GDM1 (cell line): ENCODE measurements around the gene ACSS2.

ENCODE experiments used
- DNase-seq: peaks from one replicate; lab custom pipeline; 2025; lab: John Stamatoyannopoulos, UW

The ACSS2 gene, protein sequence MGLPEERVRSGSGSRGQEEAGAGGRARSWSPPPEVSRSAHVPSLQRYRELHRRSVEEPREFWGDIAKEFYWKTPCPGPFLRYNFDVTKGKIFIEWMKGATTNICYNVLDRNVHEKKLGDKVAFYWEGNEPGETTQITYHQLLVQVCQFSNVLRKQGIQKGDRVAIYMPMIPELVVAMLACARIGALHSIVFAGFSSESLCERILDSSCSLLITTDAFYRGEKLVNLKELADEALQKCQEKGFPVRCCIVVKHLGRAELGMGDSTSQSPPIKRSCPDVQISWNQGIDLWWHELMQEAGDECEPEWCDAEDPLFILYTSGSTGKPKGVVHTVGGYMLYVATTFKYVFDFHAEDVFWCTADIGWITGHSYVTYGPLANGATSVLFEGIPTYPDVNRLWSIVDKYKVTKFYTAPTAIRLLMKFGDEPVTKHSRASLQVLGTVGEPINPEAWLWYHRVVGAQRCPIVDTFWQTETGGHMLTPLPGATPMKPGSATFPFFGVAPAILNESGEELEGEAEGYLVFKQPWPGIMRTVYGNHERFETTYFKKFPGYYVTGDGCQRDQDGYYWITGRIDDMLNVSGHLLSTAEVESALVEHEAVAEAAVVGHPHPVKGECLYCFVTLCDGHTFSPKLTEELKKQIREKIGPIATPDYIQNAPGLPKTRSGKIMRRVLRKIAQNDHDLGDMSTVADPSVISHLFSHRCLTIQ

GRCh38 chr20:34876406-34877282, at the start of gene ACSS2:
Gene ACSS2 (plus strand): TSS chr20:34876612. CDS start chr20:34876646, 34 bp downstream.
- DNase-seq = no peak

DNA sequence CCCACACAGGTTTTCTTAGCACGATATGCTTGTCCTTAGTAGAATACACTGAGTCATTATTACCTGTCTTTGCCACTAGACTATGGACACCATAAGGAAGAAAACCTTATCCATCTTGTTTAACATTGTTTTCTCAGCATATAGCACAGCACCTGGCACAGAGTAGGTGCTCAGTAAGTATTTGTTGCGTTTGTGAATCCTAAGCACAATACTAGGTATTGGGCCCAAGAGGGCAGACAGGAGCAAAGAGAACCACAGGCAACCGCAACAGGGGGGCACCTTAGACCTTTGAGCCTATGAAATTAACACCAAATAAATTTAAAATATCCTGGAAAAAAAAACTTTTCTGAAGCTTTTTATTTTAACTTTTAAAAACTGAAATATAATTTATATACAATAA, 47.2 kb upstream of the ACSS2 start:
- DNase-seq = no peak

GRCh38 chr20:34831936-34832335, 44.5 kb upstream of the ACSS2 start:
- DNase-seq = peak; percentile 2

GRCh38 chr20:34834459-34834893, 41.9 kb upstream of the ACSS2 start:
- no peak for DNase-seq

GRCh38 chr20:34842143-34842542, 34.3 kb upstream of the ACSS2 start:
- no peak for DNase-seq

- DNase-seq = no peak
Measured at GRCh38 chr20:34843421-34843820, 33.0 kb upstream of the ACSS2 start.

DNA sequence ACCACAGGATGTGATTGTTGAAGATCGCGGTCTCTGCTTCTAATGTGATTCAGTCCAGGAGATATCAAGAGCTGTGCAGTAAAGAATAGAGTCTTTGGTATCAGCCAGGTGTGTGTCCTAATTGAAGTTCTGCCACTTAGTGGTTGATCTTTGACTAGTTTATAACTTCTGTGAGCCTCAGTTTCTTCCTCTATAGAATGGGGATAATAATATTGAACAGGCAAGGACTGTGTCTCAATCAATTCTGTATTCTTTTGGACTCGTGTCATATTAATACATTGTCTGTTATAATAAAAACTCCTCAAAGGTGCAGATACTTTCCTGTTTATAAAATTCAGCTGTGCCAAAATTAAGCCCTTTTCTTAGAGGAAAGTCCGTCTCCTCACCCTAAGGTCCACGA, 27.8 kb upstream of the ACSS2 start:
- no peak for DNase-seq

DNA sequence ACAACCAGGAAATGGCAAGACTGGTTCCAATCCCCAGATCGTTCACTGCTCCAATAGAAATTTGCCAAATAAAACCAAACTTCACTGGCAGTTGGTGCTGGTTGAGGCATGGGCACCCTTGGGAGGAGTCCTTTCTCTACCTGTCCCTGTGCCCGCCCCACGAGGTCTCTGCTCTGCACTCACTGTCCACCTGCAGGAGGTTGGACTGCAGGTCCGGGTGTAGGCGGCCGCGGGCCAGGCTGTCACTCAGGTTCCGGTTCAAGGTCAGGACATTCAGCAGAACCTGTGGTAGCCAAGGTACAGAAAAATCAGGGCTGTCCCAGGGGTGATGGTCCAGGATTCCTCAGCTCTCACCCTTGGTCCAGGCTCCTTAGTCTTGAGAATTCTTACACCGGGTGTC, 26.6 kb upstream of the ACSS2 start:
- no peak for DNase-seq

GRCh38 chr20:34850969-34851368, 25.4 kb upstream of the ACSS2 start:
- DNase-seq = no peak

GRCh38 chr20:34852298-34852697, 24.1 kb upstream of the ACSS2 start:
- DNase-seq = no peak

GRCh38 chr20:34859367-34859766, 17.0 kb upstream of the ACSS2 start:
- DNase-seq = no peak

DNA sequence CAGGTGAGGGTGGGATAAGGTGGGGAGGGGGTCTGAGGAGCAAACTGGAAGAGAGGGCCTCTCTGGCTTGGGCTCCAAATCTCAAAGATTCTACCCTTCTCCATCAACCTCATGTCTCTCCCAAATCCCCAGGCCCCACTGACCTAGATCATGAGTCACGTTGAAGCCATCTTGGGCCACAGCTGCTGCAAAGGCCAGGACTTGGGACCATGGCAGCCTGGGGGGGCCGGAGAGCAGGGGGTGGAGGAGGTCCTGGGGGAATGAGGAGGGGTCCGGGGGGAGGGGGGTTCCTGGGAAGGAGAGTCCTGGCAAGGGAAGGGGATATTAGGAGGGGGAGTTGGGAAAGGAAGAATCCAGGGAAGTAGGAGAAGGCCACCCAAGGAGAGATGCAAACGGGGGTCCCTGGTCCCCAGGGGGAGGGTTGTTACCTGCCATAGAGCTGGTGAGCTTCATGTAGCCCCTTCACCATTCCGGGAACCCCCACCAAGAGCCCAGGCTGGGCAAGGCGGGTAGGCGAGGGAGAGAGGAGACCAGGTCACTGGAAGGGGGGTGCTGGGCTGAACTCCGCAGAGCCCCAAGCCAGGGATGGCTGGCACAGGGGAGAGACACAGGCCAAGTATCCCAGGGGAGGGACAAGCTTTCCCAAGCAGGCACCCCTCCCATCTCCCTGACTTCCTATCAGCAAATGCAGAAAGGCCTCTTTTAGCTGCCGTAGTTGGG, 16.4 kb upstream of the ACSS2 start:
- no peak for DNase-seq

DNA sequence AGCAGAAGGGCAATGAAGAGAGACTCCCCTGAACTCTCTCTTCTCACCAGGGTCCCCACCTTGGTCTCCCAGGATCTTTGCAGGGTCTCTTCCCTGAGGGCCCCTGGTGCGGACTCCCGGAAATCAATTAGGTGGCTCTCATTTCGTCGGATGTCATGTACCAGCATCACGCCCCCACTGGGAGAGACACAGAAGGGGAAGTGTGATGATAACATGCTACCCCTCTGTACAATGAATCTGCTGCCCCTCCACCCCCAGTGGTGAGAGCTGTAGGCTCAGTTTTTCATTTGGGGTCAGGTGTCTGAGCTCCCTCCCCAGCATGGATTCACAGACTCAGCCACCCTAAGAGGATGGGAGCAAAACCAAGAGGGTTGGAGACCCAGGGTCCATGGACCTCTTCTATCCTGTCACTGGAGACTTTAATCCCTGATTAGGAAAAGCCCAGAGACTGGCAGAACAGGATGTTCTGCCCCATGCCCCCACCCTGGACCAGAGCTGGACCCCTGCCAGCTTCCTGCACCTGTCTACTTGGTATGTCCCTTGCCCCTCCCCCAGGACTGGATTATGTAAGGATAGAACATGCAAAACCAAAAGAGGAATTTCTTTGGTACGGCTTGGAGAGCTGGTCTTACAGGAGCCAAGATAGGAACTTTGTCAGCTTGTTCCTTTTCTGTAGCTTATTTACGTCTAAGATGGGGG, 14.9 kb upstream of the ACSS2 start:
- DNase-seq = no peak

- DNase-seq = no peak
Measured at GRCh38 chr20:34862724-34863123, 13.7 kb upstream of the ACSS2 start.

DNA sequence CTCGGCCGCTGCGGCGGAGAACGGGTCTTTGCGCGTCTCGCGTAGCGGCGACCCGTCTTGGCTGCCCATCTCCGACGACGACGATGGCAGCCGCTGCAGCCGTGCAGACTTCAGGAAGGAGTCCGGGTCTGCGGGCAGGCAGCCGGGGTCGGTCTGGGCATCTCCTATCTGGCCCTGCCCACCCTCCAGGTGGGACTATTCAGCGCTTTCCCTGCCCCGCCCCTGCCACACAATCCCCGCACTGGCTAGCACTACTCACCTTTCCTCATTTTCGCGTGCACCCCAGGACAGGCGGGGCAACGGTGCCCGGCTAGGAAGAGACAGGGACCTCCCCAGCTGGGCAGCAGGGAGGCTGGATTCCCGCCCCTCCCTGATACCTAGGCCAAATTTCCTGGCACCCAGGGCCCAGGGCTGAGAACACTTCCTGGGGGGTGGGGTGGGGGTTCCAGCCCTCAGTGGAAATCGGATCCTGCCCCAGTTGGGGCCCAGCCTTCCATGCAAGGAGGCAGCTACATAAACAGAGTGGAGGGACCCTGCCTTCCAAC, 12.9 kb upstream of the ACSS2 start:
- DNase-seq = no peak

DNA sequence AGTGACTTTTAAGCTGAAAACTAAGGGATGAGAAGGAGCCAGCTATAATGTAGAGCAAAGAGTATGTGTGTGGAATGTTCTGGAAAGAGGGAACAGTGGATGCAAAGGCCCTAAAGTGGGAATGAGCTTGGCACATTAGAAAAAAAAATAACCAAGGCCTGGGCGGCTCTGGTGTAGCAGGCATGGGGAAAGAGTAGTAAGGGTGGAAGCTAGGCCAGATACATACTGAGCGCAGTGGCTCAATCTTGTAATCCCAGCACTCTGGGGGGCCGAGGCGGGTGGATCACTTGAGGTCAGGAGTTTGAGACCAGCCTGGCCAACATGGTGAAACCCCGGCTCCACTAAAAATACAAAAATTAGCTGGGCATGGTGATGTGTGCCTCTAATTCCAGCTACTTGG, 12.2 kb upstream of the ACSS2 start:
- DNase-seq = no peak

DNA sequence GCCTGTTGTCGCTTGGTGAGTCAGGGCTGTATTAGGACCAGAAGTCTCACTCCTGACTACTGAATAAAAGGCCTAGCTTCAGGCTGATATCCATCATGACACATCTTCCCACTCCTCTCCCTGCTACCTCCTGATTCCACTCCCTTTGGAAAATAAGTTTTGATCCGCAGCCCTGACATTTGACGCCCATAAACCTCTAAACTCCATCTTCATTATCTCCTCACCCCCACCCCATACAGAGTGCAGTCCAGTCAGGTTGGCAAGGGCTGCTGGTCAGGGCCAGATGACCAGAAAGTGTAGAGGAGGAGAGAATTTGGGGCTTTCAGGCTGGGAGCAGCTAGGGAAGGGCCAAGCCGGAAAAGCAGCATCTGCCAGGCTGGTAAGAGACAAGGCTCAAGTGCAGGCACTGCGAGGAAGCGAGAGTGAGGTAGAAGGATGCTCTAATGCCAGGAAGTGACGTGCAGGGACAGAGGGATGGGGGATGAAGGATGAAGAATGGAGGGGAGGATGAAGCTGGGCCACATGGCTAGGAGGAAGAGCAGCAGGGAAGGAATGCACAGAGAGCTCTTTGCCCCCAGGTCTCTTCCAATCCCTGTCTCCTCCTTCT, 5.0 kb upstream of the ACSS2 start:
- no peak for DNase-seq

GRCh38 chr20:34871966-34872621, 4.3 kb upstream of the ACSS2 start:
- DNase-seq = no peak

GRCh38 chr20:34872622-34873224, 3.7 kb upstream of the ACSS2 start, which contains the start of gene GGT7:
Gene GGT7 (minus strand): TSS chr20:34872856. CDS start chr20:34872815, 41 bp downstream.
- DNase-seq = peak; percentile 46
